ENCODE measurements around the gene RDH5.

The RDH5 gene

GRCh38 chr12:55720071-55720564 is at the start of gene RDH5:
Gene RDH5, plus strand, starts transcription at chr12:55720393. Its CDS starts 792 bp downstream, at chr12:55721185.
- no peak for DNase-seq

DNA sequence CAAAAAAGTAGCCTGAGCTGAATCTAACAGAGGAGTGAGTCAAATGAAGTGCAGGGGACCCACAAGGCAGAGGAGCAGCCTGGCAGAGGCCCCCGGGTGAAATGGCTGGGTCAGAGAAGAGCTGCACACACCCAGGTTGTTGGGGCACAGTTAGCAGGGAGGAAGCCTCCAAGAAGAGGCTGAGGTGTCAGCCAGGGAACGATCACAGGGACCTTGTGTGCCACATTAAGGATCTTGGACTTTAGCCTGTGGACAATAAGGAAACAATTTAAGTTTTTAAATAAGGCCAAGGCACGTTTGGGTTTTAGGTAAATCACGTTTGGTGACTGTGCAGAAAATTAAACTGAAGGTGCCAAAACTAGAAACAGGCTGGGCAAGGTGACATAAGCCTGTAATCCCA is 48.4 kb upstream of the RDH5 start:
- DNase-seq = no peak

DNA sequence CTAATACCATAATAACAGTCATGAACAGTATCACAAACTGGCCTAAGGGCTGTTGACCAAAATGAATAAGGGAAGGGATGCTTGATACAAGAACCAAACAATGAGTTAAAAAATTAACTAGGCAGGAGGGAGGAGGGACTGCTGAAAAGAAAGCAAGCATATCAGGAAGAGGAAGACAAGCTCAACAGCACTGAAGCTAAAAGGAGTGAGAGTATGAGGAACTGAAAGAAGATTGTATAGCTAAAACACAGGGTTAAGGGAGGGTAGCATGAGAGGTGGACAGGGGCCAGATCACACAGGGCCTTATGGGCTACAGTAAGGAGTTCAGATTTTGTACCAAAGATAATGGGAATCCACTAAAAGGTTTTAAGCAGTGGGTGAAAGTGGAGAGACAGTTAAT is 46.6 kb upstream of the RDH5 start:
- peak; percentile 31 to 43 for DNase-seq

GRCh38 chr12:55675666-55676065 is 44.5 kb upstream of the RDH5 start:
- DNase-seq = peak; percentile 44 to 64

DNA sequence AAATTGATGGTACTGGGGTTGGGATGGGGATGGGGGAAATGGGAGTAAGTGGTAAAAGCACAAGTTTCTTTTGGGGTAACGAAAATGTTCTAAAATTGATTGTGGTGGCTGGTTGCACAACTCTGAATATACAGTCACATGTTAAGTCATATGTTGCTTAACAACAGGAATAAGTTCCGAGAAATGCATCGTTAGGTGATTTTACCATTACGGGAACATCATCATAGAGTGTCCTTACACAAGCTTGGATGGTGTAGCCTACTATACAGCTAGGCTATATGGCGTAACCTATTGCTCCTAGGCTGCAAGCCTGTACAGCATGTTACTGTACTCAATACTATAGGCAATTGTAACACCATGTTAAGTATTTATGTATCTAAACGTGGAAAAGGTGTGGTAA is 43.5 kb upstream of the RDH5 start:
- DNase-seq = peak; percentile 72 to 90

DNA sequence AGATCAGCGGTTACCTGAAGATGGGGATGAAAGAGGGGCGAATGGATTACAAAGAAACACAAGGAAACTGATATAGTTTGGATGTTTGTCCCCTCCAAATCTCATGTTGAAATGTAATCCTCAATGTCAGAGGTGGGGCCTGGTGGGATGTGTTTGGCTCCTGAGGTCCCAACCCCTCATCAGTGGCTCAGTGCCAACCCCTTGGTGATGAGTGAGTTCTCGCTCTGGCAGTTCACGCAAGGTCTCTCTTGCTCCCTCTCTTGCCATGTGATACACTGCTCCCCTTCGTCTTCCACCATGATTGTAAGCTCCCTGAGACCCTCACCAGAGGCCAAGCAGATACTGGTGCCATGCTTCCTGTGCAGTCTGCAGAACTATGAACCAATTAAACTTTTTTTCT is 40.5 kb upstream of the RDH5 start:
- DNase-seq = no peak

GRCh38 chr12:55681142-55682077 is 38.8 kb upstream of the RDH5 start:
- DNase-seq = peak; percentile 23 to 47

DNA sequence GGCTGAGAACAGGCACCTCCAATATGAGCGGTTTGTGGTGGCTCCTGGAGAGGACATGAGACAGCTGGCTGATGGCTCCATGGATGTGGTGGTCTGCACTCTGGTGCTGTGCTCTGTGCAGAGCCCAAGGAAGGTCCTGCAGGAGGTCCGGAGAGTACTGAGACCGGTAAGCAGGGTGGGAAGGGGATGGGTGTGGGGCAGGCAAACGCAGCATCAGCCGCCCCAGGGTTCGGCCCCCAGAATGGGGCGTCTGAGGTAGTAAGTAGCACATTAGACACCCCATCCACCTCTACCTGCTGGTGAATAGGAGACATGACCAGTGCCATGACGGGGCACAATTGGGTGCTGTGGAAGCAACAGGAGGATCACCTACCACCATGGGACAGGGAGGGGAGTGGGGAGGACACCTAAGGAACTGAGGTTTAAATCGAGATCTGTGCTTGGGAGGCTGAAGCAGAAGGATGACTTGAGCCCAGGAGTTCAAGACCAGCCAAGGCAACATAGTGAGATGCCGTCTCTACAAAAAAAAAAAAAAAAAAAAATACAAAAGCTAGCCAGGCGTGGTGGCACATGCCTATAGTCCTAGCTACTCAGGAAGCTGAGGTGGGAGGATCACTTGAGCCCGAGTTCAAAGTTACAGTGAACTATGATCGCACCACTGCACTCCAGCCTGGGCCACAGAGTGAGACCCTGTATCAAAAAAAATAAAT is 38.0 kb upstream of the RDH5 start:
- no peak for DNase-seq

GRCh38 chr12:55683676-55684075 is 36.5 kb upstream of the RDH5 start:
- no peak for DNase-seq

GRCh38 chr12:55684761-55685370 is 35.3 kb upstream of the RDH5 start:
- DNase-seq = no peak

DNA sequence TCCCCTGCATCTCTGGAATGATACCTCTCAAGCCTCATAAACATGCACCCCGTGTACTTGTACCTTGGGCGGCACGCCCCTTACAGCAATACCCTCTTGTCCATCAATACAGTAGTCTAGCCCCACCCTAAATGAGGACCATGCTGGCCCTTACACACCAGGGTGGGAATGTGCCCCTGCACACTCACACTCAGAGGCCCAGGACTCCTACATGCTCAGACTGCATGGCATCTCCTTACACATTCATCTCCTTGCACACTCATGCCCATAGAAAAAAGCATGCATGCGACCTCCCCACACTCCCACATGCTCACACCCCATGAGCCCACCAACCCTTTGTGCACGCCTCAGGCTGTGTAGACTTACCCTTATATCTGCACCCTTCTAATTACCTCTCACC is 34.5 kb upstream of the RDH5 start:
- no peak for DNase-seq

DNA sequence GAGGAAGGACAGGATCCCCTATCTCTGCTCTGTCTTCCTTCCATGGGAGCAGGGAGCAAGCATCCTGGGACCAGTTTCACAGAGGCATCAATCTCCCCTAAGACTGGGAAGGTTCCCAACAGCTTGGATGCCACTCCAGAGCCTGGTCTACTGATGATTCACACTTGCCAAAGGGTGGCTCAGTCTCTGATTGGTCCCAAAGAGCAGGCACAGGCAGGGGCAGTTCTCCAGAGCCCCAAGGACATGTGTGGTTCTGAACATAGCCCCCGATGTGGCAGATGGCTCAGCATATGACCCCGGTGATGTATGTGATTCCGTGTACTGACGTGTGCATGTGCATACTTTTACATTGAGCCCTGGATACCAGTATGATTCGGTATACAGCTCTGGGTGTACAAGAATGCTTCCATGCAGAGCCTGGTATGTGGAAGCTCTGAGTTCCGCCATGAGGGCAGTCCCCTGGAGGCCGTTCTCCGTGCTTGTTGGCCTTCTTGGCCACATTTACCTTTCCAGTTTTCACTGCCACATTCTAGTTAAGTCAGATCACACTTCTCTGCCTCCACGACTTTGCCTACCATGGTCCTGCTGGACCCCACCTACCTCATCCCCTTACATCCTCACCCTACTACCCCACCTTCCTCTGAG is 33.7 kb upstream of the RDH5 start:
- no peak for DNase-seq

- no peak for DNase-seq
Measured at GRCh38 chr12:55687746-55688145, 32.4 kb upstream of the RDH5 start.

- DNase-seq = no peak
Measured at GRCh38 chr12:55688716-55689655, 31.2 kb upstream of the RDH5 start.

- no peak for DNase-seq
Measured at GRCh38 chr12:55692631-55693322, 27.4 kb upstream of the RDH5 start.

DNA sequence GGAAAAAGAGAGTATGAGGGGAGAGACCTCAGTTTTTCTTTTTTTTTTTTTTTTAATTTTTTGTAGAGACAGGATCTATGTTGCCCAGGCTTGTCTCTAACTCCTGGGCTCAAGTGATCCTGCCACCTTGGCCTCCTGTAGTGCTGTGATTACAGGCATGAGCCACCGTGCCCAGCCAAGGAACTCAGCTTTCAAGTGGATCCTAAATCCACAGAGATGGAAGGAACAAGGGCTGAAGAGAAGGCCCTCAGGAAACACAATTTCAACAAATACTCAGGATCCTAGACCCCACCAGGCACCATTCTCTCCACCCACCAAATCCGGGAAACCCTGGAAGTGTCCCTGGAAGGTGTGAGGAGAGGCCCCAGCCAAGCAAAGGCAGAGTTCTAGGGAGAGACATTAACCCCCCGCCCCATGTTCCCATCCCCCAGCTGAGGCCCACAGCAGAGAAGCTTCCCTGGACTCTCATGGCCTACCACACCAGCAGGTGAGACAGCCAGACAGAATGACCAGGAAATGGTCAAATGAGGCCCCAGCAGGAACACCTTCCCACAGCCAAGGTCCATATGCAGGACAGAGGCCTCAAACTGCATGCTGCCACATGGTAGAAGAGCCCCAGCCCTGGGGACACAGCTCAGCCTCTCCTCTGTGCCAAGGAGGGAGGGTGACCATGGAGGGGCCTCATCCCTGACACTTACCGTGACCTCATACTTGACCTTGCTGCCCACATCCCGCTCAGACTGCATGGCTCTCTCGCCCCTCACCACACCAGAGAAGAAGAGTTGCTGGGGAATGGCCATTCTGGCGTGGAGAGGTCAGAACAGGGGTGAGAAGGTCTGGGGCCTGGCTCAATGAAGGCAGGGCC is 26.6 kb upstream of the RDH5 start:
- DNase-seq = no peak

- no peak for DNase-seq
Measured at GRCh38 chr12:55694188-55694515, 26.0 kb upstream of the RDH5 start.

DNA sequence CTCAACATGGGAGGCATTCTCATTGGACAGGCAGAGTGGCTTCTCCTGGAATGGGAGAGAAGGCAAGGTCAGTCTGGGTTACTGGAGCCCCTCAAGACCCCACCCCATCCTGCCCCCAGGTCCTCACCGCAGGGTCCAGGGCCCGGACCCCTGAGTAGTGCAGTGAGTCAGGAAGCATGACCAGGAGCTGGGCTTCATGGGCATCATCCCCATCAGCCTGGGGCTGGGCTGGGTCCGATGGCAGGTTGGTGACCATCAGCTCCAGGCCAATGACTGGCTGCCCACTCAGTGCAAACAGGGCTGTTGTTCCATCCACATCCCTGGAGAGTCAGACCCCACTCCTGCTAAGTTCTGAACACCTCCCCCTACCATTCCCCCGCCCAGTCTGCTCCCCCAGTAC is 25.5 kb upstream of the RDH5 start:
- DNase-seq = no peak

DNA sequence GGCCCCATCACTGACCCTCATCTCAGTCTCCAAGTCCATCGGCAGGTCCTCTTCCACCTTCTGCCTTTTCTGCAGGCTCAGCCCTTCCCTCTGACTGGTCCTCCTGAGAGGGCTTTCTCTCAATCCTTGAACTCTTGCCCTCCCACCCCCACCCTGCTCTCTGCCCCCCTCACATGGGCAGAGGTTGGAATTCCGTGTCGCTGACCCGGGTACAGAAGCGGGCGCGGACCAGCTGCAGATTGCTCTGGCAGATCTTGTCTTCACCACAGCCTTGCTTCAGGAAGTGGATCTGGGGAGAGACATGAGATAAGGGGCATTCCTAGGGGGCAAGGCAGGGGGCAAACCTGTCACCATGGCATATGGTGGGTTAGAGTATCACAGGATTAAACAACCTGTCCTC is 24.8 kb upstream of the RDH5 start:
- DNase-seq = no peak

GRCh38 chr12:55696141-55696540 is 24.1 kb upstream of the RDH5 start:
- DNase-seq = no peak

Data from inflammatory macrophage treated with lipopolysaccharide for 1 hour (primary cell).